GM18507 (cell line): ENCODE data around the gene TNFAIP8L3.
A peak's percentile ranks its signal among the peaks of the same experiment; 100 is the strongest.

ENCODE experiments used
- DNase-seq: peaks from one replicate; pipeline ENCODE4 v3.0.0; 2011; ENCODE audit warnings: low read depth; ENCODE audit not compliant: insufficient read length; ENCODE audit errors: extremely low spot score
- FAIRE-seq: peaks from 2 replicates; lab custom pipeline; 2011; peaks lifted over from hg19 to GRCh38; lab: Jason Lieb, UNC

TNFAIP8L3 gene

GRCh38 chr15:51093839-51094605 lies 684 bp downstream of the TNFAIP8L3 start:
- no peak for FAIRE-seq
- DNase-seq: peak; percentile 8

GRCh38 chr15:51093488-51093838 lies 1.2 kb downstream of the TNFAIP8L3 start:
- no peak for FAIRE-seq
- DNase-seq: no peak

DNA sequence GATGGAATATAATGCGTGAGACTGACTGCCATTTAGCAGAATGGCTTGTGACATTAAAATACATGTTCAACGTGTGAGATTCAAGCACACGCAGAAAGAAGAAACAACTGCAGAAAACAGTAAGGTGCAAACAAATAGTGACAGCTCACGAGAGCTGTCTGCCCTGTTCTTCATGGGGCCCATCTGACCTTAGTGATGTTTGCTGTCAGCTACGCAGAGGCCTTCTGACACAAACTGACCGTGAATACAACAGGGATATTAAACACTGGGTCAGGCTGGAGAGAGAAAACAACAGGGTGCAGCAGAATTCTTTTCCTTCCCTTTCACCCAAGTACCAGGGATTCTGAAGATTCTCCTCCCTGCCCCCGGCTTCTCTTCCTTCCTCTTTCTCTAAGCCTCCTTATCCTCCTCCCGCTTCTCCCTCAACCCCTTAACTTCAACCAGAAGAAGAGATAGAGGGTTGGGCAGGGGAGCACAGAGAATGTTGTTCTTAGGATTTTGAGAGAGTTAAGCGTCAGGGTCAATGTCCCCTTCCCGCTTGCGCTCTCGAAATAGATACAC lies 2.1 kb downstream of the TNFAIP8L3 start:
- no peak for DNase-seq
- no peak for FAIRE-seq

- FAIRE-seq: no peak
Observed at GRCh38 chr15:51090753-51091152, 4.0 kb downstream of the TNFAIP8L3 start.

DNA sequence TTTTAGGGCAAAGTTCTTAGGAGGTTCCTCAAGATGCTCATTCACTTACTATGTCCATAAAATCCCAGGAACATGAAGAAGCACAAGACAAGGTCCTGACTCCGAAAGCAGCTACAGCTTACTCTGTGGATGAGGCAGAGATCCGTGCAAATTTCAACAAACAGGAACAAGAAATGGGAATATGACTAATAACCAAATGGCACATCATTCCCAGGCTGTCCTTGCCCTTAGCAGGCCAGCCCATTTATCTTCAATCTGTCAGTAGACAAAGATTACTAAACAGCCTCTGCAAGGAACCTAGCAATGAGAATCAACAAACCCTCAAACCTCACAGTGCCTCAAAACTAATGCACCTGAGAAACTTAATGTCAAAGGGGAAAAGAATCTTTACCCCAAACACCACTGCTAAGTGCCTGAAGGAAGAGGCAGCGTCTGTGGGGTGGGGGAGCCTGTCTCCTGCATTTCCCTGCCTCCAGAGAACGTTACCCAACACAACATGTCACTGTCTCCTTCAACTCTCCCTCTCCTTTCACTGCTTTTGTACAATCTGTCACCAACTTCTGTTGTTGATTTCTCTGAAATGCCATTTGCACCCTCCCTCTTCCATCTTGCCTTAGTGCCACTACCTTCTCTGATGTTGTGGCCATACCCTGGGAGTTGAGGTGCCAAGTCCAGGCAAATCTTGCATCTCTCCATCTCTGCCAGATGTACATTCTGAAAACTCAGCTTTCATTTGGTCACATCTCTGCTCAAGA lies 4.8 kb downstream of the TNFAIP8L3 start:
- FAIRE-seq (no peak), DNase-seq (no peak)

More at GRCh38 chr15:51090753-51091152, 4.0 kb downstream of the TNFAIP8L3 start:
- no peak for DNase-seq

GRCh38 chr15:51089041-51089440 lies 5.7 kb downstream of the TNFAIP8L3 start:
- FAIRE-seq (no peak), DNase-seq (no peak)

DNA sequence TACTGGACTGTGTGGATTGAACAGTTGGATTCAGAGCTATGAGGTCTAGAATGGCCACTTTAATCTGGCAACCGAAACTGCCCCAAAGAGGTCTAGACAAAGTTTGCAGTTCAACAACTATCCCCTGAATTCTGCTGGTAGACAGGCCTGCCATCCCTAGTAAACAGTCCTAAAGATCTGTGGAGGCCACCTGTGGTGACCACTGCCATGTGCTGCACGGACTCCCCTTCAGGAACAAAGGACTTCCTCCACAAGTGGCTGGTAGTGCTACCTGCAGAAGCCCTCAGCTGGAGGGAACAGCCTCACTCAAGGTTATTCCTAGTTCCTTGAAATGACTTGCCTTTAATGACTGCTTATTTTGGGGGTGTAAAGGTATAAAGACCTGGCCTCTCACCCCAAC lies 6.1 kb downstream of the TNFAIP8L3 start:
- FAIRE-seq (no peak), DNase-seq (no peak)

DNA sequence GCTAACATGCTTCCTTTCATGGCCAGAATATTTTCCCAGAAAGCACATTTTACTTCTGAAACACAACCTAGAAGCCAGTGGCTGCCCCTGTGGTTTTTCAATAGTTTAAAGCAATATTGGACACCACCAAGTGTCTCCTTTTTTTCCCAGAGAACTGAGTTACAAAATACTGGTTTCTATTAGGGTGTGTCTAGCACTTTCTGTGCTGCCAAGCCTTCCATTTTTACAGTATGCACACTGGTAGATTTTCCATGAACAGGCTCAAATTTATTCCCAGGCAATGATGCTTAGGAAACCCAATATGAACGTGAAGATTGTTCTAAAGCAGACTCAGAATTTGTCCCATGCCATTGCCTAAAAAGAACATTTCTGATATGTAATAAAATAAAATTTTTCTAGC lies 7.2 kb downstream of the TNFAIP8L3 start:
- DNase-seq: no peak
- no peak for FAIRE-seq

DNA sequence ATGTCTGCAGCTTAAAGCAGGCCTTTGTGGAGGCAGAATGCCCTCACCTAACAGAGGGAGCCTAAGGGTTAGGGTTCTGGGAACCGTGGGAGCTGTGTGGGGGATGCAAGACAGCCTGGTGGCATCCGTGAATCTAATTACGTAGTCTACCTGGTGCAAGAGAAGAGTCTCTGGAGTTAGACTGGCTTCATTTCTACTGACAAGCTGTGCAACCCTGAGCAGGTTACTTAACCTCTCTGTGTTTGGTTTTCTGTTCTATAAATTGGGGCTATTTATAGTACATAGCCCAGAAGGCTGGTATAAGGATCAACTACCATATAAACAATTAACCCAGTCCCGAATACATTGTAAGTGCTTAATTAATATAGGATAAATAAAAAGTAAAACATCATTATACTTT lies 8.3 kb downstream of the TNFAIP8L3 start:
- FAIRE-seq (no peak), DNase-seq (no peak)

DNA sequence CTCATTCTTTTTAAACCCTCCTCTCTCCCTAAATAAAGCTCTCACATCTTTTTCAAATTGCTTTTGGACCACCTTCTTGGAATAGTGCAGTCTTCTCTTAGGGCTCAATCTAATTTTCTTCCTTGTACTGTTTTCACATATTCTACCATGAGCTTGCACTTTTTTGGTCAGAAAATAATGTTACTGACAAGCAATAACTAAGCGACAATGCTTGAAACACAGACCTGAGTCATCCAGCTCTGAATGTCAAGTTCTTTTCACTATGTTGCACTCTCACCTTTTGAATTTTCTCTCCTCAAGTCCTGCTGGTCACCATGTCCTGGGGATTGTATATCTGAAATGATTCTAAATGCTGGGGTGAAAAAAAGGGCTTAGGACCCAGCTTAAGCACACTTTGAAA lies 8.9 kb downstream of the TNFAIP8L3 start:
- DNase-seq (no peak), FAIRE-seq (no peak)

GRCh38 chr15:51083641-51084166 lies 11.0 kb downstream of the TNFAIP8L3 start:
- DNase-seq: no peak

GRCh38 chr15:51082246-51082645 lies 12.5 kb downstream of the TNFAIP8L3 start:
- FAIRE-seq: no peak
- DNase-seq: no peak

More at GRCh38 chr15:51083641-51084166, 11.0 kb downstream of the TNFAIP8L3 start:
- FAIRE-seq: no peak

GRCh38 chr15:51080286-51080685 lies 14.4 kb downstream of the TNFAIP8L3 start:
- FAIRE-seq: no peak
- DNase-seq: no peak

DNA sequence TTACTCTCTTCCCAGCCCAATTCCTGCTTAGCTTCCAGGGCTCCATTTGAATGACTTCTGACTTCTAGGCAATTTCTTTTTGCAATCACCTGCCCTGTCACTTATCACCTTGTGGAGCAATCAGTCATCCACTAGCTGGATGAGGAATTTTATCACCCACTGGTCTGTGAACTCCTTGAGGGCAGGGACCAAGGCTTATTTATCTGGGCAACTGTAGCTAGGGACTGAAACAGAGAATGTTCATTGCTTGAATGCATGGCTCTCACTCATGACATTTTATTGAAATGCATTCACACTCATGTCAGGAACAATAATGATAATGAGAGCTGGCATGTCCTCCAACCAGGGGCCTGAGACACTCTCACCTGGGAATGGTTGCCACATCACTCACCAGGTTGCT lies 15.5 kb downstream of the TNFAIP8L3 start:
- FAIRE-seq (no peak), DNase-seq (no peak)

DNA sequence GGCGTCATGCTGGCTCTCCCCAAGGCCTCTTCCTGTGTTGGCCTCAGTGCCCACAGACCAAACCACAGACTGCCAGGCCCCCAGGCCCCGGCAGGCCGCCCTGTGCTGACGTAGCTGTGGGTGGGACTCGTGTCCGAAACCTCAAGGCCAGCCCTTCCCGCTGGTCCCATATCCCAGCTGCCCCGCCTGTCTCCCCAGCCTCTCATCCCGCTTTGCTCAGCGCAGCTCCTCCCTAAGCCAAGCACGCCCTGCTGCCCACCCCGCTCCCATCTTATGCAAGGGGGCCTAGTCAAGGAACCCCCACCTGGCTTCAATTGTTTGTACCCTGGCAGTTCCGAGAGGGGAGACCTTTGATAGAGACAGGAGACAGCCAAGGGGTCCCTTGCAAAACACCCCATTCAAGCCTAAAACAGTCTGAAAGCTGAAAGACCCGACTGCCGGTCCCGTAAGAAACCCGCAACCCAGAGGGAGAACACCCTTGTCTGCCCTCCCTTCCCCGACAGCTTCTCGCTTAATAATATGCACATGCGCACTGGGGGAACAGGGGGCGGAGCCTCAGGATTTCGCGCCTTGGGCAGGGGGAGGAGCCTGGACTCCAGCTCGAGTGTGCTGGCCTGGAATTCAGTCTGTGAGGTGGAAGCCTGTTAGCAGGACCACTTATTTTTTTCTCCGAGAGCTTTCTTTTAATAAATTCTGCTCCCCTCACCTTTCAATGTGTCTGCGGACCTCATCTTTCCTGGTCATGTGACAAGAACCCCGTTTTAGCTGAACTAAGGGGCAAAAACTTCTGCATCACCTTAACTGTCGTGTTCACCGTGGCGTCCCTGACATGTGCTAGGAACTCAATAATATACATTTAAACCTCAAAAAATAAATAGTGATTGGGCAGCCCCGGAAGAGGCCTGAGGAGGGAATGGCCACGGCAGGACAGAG lies 17.2 kb downstream of the TNFAIP8L3 start:
- FAIRE-seq: peak; percentile 70
- DNase-seq: peak; percentile 45

GRCh38 chr15:51076524-51077220 lies 18.0 kb downstream of the TNFAIP8L3 start:
- no peak for DNase-seq
- no peak for FAIRE-seq

DNA sequence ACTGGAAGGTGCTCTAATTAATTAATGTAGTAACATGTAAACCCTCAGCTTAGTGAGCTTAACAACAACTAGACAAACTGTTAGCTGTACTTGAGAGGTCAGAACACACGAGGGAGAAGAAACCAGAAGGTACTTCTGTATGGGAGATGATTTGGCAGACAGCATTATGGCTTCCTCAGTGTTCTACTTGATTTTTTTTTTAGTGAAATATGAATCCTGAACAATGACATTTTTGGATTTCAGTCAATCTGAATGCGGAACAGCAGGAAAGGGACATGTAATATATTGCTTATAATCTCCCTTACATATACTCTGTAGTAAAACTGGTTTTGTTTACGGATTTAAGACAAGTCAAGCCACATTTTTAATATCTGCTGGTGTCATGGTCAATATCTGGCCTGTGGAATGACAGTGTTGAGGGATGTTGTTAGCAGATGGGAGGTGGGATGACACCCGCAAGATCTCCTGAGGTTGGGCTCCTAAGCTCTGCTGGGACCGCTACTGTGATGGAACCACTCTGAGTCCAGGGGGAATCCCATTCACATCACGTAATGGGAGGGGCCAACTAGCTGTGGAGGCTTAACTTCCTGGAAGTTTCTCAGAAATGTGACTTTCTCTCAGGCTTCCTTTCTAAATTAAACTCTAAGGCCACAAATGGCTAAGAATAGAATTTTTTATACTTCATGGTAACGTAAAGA lies 18.7 kb downstream of the TNFAIP8L3 start:
- DNase-seq (no peak), FAIRE-seq (peak; percentile 63)

DNA sequence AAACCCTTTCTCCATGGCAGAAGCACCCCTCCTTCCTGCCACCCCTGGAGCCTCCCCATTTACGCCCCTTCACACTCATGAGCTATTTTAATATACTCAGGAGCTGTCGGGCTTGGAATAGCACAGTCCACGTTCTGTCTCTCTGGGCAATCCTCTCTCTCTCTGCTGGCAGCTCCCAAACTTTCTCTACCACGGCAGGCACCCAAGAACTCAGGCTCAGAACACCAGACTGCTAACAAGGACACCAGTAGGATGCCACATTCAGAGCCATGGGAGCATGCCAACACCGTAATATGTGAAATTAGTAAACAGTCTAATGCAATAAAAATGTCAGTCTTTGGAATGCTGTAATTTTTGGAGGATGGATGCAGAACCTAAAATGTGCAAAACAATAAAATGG lies 19.3 kb downstream of the TNFAIP8L3 start:
- FAIRE-seq: no peak

More for the DNA sequence above, 19.3 kb downstream of the TNFAIP8L3 start:
- DNase-seq: no peak
